Measurements from ENCODE around the gene LAMA2.

LAMA2 gene

DNA sequence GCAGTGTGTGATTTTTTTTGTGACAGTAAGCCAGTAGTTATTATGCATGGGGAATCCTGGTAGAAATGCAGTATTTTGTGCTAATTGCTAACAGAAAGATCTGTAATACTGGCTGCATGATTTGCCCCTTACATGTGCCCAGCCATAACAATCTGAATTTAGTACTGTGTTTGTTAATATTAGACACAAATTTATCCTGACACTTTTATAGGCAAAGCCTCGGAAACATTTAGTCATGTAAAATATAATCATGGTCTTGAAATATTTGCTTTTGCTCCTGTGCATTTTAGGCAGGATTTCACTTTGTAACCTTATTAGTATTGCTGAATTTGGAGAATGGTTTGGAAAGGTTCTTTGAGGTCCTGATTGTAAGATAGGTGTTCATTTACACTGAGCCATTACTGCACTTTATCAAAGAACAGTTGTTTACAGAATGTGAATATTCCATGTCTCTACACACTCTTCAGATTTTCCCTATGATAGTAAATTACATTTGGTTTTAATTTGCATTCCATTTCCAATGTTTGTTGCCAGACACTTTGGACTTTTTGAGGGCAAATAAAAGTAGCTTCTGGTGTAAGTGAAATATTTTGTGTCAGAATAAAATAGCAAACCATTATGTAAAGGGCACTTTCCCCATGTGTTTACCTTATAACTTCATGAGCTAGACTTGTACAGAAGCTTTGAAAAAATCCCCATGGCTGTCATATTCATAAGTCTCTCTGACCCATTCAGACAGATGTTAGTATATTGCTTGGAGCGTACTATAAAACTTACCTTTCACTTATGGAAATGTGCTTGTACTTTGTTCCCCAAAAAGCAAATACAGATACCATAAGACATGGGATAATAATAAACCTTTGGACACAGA lies 477.1 kb downstream of the LAMA2 start:
- no peak for DNase-seq (ENCODE audit: low read depth, low spot score)

- DNase-seq (ENCODE audit: low read depth, low spot score): no peak
Measured at GRCh38 chr6:129360682-129360955, 477.7 kb downstream of the LAMA2 start.

DNA sequence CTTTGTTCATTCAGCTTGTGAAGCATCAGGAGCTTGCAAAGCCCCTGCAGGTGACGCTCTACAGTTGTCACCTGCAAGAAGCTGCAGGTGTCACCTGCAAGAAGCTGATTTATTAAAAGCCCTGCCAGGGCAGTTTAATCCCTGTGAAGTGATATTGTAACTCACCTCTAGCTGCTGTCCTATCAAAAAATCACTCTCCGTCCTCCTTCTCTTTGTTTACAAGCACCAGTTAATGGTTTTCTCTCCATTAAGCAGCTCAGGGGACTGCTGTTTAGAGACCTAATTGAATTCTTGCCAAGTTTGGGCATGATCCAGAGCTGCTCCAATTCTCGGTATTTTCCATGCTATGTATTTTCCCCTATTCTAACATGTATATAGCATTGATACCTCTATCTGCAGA lies 481.1 kb downstream of the LAMA2 start:
- no peak for DNase-seq (ENCODE audit: low read depth, low spot score)

DNA sequence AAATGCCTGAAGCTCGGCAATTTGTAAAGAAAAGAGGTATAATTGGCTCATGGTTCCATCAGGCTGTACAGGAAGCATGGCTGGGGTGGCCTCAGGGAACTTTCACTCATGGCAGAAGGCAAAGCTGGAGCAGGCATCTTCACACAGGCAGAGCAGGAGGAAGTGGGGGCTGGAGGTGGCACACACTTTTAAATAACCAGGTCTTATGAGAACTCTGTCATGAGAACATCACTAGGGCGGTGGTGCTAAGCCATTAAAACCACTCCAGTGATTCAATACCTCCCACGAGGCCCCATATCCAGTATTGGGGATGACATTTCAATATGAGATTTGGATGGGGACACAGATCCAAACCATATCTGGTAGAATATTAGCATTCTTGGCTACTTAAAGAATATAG lies 481.8 kb downstream of the LAMA2 start:
- no peak for DNase-seq (ENCODE audit: low read depth, low spot score)

DNA sequence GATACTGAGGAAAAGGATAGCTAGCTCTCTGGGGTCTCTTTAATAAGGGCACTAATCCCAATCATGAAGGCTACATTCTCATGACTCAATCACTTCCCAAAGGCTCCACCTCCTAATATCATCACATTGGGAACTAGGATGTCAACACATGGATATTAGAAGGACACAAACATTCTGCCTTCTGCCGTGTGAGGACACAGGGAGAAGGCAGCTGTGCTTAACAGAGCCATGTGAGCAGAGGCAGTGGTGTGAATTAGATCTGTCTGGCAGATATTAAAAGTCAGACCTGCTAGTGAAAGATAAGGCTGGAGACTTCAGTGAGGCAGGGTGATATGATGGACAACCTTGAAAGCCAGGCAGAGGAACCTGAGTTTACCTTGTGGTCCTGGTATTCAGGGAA lies 485.1 kb downstream of the LAMA2 start:
- DNase-seq (ENCODE audit: low read depth, low spot score): no peak

- DNase-seq (ENCODE audit: low read depth, low spot score): no peak
Measured at GRCh38 chr6:129368970-129369369, 486.0 kb downstream of the LAMA2 start.

- no peak for DNase-seq (ENCODE audit: low read depth, low spot score)
Measured at GRCh38 chr6:129369737-129370136, 486.8 kb downstream of the LAMA2 start.

DNA sequence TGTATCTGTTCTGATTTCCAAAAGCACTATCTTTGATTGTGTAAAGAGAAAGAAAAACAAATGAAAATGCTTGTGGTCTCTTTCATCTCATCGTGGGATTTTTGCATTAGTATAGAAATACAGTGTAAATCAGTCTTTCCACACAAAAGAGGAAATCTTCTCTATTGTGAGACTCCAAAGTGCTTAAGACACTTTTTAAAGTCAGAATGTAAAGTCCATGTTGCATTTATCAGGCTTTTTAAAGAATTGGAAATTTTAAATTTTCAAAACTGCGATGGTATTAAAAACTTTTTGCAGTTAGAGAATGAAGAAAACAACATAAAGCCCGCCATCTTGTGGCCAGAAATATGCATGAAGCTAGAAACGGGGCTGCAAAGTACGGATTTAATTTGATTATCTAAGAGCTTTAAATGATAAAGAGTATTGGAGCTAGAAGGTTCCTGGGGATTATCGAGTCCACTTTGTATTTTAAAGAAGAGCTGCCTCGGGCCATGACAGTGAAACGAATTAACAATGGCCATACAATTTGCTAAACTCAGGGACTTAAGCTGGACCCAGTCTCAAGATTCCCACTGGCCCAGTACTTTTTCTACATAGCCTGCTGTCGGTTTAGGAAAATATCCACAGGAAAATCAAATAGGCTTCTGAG lies 487.5 kb downstream of the LAMA2 start:
- DNase-seq (ENCODE audit: low read depth, low spot score): no peak

DNA sequence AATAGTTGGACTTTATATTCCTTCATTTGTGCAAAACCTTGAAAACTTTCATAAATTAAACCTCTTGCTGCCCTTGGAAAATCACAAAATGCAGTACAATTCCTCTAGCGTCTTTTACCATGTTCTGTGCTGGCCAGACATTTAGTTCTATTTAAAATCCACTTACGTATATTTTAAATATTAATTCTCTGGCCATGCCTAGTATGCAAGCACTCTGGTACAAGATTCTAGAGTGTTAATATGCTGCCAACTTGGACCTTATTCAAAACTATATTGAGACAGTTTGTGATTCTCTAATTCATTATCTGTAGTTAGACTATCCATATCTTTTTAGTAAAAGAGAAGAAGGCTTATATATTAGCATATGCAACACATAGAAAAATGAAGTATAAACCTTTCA lies 498.9 kb downstream of the LAMA2 start:
- no peak for DNase-seq (ENCODE audit: low read depth, low spot score)

DNA sequence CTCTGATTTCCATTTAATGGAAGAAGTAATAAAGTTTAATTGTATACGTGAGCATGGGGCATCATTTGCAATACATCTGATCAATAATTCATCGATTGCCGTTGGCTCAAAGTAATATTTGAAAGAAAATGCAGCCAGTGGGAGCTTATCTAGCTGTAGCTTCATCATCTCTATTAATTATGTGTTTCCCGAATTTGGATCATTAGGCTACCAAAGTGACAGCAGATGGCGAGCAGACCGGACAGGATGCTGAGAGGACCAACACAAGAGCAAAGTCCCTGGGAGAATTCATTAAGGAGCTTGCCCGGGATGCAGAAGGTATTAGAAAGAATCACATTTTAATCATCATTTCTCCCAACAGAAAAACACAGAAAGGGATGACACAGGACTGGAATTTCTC lies 500.0 kb downstream of the LAMA2 start:
- DNase-seq (ENCODE audit: low read depth, low spot score): no peak

DNA sequence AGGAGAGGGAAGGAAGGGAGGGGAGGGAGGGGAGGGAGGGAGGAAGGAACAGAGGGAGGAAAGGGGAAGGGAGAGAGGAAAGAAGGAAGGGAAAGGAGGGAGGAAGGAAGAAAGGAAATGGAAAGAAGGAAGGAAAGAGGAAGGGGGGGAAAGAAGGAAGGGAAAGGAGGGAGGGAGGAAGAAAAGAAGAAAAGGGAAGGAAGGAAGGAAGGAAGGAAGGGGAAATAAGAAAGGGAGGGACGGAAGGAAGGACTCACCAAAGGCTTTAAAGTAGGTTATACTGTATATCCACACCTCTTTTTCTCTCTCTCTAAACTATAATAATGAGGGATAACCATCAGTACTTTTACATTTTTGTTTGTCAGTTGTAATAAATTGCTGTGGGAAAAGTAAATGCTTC lies 502.2 kb downstream of the LAMA2 start:
- DNase-seq (ENCODE audit: low read depth, low spot score): no peak

GRCh38 chr6:129390900-129391299 lies 508.0 kb downstream of the LAMA2 start:
- DNase-seq (ENCODE audit: low read depth, low spot score): no peak

DNA sequence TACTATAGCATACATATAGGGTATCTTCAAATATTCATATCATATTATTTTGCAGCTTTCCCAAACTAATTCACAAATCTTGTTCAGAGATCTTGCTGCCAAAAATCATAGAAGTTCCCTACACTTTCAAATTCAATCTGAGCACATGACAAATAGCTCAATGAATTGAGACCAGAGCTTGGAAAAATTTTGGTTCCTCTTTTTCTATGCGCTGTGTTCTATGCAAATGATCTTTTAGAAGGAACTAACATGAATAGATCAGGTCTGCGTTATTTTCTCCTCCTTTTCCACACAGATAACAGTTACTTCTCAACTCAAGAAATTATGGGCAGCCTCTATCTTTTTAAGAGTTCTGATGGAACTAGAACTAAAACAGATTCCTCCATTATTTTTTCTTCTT lies 510.7 kb downstream of the LAMA2 start:
- DNase-seq (ENCODE audit: low read depth, low spot score): no peak

DNA sequence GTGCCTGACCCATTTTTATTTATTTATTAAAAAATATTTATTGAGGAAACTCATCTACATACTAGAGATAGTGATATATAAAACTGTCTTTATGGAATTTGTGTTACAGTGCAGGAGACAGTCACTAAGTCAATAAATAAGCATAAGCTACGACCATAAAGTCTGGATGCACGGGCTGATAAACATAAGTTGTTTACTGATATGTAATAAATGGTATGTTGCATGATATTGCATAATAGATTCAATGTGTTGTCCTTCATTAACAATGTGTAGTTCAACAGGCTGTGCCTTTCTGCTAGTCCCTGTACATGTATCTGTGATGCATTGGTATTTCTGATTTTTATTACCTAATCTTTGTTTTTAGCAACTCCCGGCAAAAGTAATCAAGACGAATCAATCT lies 515.8 kb downstream of the LAMA2 start:
- no peak for DNase-seq (ENCODE audit: low read depth, low spot score)

- DNase-seq (ENCODE audit: low read depth, low spot score): no peak
Measured at GRCh38 chr6:129402244-129402643, 519.3 kb downstream of the LAMA2 start.

DNA sequence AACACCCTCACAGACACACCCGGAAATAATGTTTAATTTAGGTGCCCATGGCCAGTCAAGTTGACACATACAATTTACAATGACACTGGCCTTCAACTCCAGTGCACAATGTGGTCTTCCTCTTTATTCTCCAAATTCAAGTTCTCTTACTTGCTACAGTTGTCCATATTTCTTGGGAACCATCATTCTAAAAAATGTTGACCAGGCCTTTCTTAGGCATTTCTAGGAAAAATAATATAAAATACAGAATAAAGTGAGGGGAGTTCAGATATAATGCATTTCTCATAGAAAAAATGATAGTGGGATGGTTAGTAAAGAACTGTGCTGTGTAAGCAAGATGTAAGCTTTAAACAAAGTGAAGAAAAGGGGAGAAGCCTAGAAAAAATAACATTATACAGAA lies 528.2 kb downstream of the LAMA2 start:
- no peak for DNase-seq (ENCODE audit: low read depth, low spot score)

DNA sequence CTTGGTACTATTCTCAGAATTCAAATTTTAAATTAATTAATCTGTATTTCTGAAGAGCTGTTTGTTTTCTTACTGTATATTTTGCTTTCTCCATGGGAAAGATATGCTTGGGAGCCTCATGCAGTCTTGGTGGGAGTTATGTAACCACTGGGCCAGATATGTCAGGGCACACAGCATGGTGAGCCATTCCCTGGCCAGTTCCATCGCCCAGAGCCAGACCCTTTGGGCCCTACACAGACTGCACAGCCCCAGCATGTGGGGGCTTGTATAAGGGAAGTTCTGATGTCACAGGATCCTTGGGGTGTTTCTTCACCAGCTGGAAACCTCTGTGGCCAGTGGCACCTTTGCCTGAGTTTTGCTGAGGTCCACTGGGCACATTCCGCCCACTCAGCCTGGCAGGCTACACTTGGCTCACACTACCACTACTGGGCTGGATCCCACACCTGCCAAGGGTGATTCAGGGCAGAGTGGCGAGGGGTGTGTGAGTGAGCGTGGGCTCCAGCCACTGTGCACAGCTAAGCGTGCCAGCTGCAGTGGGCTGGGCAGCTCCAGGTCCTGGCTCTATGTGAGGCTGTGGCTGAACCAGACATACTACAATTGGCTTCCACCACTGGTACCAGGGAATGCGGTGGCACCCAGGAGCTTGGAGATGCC lies 533.5 kb downstream of the LAMA2 start:
- DNase-seq (ENCODE audit: low read depth, low spot score): no peak

GRCh38 chr6:129417416-129418086 lies 534.6 kb downstream of the LAMA2 start:
- DNase-seq (ENCODE audit: low read depth, low spot score): no peak

- DNase-seq (ENCODE audit: low read depth, low spot score): no peak
Measured at GRCh38 chr6:129419324-129419723, 536.4 kb downstream of the LAMA2 start.

DNA sequence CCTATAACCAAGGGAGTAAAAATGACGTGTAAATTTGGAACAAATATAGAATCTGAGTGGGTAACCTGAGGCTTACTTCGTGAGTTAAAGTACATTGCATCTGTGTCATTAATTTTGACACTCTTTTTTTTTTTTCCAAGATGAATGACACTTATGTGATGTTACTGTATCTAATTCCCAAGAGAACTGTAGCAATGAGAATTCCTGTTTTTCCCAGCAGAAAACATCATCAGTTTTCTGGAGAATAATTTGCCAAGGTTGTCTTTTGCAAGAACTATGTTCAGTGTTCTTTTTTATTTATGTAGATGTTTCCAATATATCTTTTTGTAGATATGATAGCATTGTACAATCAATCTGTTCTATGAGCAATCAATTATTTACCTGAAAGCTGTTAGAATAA lies 543.4 kb downstream of the LAMA2 start:
- DNase-seq (ENCODE audit: low read depth, low spot score): no peak

- DNase-seq (ENCODE audit: low read depth, low spot score): no peak
Measured at GRCh38 chr6:129429956-129430355, 547.0 kb downstream of the LAMA2 start.

DNA sequence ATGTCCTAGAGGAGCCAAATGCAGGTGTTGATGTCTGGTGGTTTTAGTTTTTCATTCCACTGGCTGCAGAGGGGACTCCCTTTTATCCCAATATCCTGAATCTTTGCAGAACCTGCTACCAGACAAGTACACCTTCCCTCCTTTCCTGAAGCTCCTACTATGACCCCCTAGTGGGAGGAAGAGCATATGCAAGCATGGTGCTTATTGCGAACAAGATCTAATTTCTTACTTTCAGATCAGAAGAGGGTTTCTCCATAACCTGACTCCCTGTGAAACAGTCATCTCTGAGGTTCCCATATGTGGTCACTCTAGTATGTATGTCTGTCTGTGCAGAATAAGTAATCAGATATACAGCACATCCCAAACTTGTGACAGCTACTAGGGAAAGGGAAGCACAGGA lies 549.8 kb downstream of the LAMA2 start:
- DNase-seq (ENCODE audit: low read depth, low spot score): peak; percentile 5

- no peak for DNase-seq (ENCODE audit: low read depth, low spot score)
Measured at GRCh38 chr6:129434091-129434490, 551.2 kb downstream of the LAMA2 start.

All from iPS DF 19.7 (cell line).